HG03135 (cell line): ENCODE results near the gene FOCAD.
"Not testable (repeated sequence)": the region's sequence is repeated elsewhere in the genome, so short reads cannot be mapped to it uniquely, and the experiment has no call there.

Source experiments
- ATAC-seq: cut with Tn5 transposase; IDR thresholded peaks from one replicate; pipeline ENCODE4 v1.9.1; 2021; ENCODE audit warnings: mild to moderate bottlenecking, moderate library complexity; ENCODE audit not compliant: unreplicated experiment

Gene FOCAD

GRCh38 chr9:20671635-20672034, 12.4 kb upstream of the FOCAD start:
- ATAC-seq = no peak

DNA sequence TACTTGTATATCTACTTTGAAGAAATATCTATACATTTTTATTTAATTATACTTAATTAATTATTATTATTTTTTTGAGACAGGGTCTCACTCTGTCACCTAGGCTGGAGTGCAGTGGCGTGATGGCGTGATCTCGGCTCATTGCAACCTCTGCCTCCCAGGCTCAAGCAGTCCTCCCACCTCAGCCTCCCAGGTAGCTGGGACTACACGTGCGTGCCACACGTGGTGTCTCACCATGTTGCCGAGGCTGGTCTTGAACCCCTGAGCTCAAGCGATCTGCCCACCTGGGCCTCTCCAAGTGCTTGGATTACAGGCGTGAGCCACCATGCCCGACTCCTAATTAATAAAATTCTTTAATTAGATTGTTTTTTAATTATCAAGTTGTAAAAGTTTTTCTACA, 10.5 kb upstream of the FOCAD start:
- not testable (repeated sequence) for ATAC-seq

GRCh38 chr9:20681467-20681866, 2.6 kb upstream of the FOCAD start:
- ATAC-seq = no peak

DNA sequence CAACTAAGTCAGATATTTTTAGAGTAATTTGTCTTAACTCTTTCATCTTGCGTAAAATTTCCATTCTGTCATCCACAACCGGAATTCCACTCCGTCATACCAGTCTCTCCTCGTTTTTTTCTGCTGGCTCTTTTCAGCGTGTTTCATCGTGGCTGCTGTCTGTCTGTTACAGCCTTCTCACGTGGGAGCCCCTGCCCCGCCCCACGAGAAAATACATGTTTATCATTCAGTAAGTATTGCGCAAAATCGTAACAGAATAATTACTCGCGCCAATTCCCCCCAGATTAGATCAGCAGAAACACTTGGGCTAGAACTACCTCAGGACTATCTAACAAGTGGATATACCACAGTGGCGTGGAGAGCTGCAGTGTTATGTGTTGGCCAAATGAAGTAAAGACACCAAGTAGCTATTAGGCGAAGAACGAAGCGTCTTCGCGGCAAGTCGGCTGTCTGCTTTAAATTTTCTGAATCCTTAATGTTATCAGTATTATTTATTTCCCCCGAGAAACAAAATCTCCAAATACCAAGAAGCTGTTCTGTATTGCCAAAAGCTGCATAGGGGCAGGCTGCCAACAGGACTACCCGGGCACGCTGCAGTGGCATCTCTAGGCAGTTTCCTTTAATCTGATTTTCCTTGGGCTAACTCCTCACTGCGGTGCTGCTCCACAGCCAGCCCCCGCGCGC, 566 bp upstream of the FOCAD start:
- ATAC-seq = no peak

DNA sequence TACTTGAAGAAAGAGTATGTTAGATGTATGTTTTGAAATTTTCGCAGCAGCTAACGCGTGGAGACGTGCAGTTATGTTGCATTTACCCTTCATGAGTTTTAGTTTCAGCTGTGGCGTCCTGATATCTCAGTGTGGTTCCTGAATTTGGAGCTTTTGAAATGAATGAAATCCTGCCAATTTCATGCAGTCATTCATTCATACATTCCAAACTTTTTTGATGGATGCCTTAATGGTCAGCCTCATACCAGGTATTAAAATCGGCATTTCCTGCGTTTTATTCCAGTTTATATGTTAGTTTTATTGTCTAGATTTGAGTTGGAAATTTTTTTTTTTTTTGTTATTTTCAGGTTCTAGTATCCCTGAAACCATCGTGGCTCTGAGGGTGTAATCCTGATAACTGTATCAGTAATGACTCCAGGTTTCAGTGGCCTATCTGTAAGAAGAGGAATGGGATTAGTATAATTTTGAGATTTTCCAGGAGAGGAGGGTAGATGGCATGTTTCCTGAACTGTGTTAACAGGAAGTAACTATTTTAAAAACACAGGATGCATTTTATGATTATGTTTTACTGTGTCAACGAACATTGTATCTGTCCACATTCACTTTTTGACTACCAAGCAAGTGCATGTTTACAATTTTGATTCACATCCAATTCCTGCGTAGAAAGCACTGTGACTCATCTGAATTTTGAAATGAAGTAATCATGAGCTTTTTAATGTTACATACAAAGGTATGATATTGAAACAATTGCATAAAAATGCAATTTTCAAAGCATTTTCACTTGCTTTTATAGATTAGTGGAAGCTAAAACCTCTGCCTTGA, 1.0 kb downstream of the FOCAD start:
- no peak for ATAC-seq

GRCh38 chr9:20685769-20686168, 1.7 kb downstream of the FOCAD start:
- ATAC-seq = no peak

DNA sequence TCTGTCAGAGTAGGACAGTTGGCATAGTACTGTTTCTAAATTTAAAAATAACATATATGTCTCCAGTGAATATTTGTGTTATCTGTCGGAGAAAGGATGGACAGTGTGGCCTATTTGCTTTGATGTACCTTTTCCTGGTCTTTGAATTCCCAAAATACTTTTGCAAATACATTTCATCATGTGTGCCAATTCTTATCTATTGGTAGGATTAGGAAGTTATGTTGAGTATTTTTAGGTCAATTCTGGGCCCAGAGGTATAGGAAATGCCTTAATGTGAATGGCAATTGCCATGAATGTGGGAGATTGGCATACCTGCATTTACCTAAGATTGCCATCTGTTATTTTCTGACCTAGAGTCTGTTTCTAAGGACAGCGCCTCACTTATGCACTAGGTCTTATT, 5.8 kb downstream of the FOCAD start:
- ATAC-seq = no peak

DNA sequence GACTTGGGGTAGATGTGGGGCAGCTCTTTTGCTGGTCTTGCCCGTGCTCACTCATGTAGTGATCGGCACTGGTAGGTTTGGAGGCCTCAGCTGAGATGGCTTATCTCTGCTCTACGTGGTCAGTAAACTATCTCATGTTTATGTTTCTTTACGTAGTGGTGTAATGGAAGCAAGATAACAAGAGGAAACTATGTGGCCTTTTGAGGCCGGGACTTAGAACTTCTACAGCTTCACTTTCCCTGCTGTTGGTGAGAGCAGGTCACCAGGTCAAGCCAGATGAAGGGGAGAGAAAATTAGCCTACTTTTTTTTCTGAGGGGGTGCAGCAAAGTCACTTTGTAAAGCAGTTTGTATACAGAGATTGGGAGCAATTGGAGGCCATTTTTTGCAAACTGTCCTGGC, 8.5 kb downstream of the FOCAD start:
- no peak for ATAC-seq

DNA sequence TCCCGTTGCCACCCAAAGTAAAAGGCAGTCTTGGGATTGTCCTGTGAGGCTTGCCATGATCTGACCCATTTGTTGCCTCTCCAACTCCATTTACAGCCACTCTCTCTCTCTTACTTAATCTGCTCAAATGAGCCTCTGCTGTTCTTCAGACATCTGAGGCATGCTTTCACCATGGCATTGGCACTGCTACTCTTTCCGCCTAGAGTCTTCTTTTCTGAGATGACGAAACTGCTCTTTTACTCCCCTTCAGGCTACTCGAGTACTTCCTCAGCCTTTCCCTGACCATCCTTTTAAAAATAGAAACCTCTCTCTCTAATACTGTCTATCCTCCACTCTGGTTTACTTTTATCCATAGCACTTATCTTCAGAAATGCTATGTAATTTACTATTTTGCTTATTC, 9.0 kb downstream of the FOCAD start:
- no peak for ATAC-seq

DNA sequence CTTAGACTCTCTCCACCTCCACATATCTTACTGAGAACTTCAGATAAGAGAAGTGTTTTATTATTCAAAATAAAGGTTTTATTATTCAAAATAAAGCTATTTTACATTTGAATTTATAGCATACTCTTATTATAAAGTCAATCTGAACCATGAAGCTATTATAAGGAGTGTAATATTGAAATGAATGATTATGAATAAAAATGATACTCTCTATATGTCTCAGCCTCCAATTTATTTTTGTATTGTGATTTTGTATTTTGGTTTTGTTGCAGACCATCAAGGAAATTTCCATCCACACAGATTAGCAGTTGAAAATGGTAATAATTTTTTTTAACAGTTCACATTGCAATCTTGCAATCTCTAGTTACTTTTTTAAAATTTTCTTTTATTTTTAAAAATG, 10.2 kb downstream of the FOCAD start:
- no peak for ATAC-seq

GRCh38 chr9:20697021-20697719, 13.1 kb downstream of the FOCAD start:
- no peak for ATAC-seq

- ATAC-seq = no peak
These were observed 14.7 kb downstream of the FOCAD start for GRCh38 chr9:20698782-20699181.

DNA sequence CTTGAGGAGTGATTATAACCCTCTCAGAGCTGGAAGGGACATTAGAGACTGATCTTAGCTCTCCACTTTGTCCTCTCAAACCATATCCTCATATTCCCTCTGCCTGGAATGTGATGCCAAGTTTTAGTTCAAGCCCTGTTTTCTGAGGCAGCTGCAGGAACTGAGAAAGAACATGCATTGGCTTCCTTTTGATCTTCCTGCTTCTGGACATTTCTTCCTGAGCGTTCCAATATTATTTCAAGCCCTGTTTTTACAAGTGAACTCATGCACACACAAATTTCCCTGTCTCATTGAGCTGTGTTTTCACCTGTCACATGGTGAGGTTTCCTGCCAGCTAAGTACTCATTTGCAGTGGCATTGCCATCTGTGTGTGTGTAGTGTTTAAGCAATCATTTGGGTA, 17.0 kb downstream of the FOCAD start:
- no peak for ATAC-seq

- no peak for ATAC-seq
These were observed 18.5 kb downstream of the FOCAD start for GRCh38 chr9:20702570-20702969.

DNA sequence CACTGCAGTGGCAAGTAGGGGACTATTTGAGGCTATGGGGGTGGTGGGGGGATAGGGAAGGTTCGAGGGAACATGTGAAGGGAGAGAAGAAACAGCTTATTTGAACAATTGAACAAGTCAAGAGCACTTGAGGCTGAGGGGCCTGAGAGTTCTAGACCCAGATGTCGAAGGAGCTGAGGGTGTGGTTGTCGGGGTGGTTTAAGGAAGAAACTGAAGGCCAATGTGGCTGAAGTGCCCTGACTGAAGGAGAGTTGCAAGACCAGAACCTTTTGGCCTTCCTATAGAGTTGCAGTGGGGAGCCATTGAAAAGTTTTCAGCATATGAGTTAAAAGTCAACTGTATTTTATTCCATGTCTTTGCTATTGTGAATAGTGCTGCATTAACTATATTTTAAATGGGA, 19.1 kb downstream of the FOCAD start:
- ATAC-seq = no peak

DNA sequence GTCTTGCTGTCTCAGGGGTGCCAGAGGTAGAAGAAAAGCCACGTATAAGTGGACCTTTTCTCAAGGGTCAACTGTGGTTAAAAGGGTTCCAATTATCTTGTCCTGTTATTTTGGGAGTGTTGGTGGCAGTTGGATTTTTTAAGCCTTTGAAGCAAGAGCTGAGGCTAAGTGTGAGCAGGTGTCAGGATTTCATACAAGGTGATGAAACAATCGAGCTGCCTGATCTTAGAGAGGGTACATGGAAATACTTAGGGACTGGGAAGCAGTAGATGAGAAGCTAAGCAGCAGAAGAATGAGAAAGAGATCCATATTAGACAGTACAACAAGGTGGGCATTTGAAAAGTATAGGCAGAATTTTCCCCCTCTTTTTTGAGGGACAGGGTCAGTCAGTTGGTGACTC, 23.6 kb downstream of the FOCAD start:
- ATAC-seq = no peak

GRCh38 chr9:20713172-20713571, 29.1 kb downstream of the FOCAD start:
- ATAC-seq = no peak

DNA sequence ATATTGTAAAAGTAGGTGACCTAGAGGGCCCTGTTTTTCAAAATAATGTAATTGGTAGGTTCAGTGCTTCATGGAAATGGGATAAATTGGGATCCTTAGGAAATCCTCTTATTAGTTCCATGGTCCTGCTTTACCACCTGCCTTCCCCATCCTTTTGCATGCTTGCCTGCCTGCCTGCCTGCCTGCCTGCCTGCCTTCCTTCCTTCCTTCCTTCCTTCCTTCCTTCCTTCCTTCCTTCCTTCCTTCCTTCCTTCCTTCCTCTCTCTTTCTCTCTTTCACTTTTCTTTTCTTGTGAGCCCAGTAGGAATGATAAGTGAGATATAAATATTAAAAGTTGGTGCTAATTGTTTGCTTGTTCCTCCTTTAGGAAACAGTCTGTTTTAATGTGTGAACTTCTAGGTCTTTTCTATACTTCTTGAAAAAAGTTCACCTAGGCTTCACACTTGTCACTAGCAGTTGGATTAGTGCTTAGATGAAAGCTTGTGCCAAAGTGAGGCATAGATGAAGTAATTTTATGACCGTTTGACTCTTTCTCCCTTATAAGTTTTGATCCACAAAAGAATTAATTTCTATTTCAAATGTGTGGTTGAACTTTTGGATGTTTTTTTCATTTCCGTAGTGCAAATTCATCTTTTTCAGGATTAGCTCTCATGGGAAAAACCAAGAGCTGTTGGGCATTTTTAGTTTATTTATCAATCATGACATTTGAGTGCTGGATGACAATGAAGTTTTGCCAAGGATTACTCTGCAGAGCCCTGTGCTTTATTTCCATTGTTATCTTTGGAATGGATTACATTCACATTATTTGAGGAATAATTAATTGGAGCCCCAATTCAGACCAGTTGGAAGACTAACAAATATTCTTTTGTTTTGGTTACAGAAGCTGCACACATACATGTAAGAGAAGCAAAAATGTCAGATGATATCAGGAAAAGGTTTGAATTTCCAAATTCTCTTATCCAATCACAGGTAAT, 30.7 kb downstream of the FOCAD start:
- ATAC-seq = no peak

- no peak for ATAC-seq
These were observed 38.2 kb downstream of the FOCAD start for GRCh38 chr9:20722221-20722620.

DNA sequence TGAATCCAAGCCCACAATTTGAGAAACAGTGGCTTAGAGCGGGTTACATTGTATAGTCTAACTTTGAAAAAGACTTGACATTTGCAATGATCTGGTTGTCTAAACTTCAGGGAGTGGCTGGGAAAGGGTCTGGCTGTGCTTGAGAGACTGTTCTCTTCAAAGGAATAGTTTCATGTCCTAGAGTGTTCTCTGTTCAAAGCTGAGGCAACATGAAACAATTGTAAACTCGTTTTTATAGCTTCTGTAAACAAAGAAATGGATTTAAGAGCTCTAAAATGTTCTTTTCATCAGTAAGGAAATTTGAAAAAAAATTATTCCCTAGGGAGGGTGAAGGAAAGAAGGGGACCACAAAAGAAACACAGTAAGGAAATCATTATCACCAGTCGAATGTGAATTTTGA, 41.6 kb downstream of the FOCAD start:
- ATAC-seq = no peak

- ATAC-seq = no peak
These were observed 42.1 kb downstream of the FOCAD start for GRCh38 chr9:20726144-20726543.
